Ovary (tissue), 3 donors: ENCODE data around the gene GPR156.

ENCODE experiments used
- CTCF ChIP-seq, 3 donors: fragments of 450-650 bp in 2 of 3; fragments of 200-600 bp in 1 of 3; IDR thresholded peaks; one replicate each; pipeline versions ENCODE4 v1.5.1 to v1.8.0; 2016 to 2022; ENCODE audit warnings: antibody characterized with exemption in 3 of 3, mild to moderate bottlenecking in 1 of 3
- POLR2A ChIP-seq: fragments of 450-650 bp; IDR thresholded peaks from one replicate; pipeline ENCODE4 v1.6.1; 2017; ENCODE audit warnings: antibody characterized with exemption, mild to moderate bottlenecking, moderate library complexity
- donor health status: DM: no; HTN: no; CAD: no.

GRCh38 chr3:120200493-120201235, 84.4 kb downstream of the GPR156 start:
- TF ChIP-seq POLR2A (no peak), CTCF (IDR thresholded peaks at IDR 0.05) (no peak)
